NCI-H2171 treated with DMSO at 0.1 percent for 48 hours (cell line): Measurements from ENCODE around the gene CUL7.
"Not testable (repeated sequence)": the region's sequence is repeated elsewhere in the genome, so short reads cannot be mapped to it uniquely, and the experiment has no call there.

Source experiments
- DNase-seq: peaks from one replicate; lab custom pipeline; 2025; lab: John Stamatoyannopoulos, UW

Gene CUL7

GRCh38 chr6:43053545-43054205 is at the start of gene CUL7:
Gene CUL7, minus strand, starts transcription at chr6:43053851. Its CDS starts 1,063 bp downstream, at chr6:43052788.
- peak; percentile 97 for DNase-seq

DNA sequence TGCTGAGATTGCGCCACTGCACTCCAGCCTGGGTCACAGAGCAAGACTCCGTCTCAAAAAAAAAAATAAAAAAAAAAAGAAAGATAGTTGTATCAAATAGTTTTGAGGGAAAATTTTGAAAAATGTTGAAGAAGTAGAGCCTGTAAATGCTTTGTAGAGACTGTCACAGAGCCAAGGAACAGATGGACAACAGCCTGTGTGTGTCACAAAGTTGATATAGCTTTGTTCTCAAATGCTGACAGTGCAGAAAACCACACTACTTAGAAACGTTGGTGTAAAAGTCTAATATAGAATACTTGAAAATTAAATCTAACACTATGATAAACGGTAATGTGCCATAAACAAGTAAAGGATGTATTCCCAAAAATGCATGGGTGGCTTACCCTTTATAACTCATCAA is 47.8 kb upstream of the CUL7 start:
- DNase-seq: peak; percentile 7

GRCh38 chr6:43097502-43097901 is 43.9 kb upstream of the CUL7 start:
- no peak for DNase-seq

DNA sequence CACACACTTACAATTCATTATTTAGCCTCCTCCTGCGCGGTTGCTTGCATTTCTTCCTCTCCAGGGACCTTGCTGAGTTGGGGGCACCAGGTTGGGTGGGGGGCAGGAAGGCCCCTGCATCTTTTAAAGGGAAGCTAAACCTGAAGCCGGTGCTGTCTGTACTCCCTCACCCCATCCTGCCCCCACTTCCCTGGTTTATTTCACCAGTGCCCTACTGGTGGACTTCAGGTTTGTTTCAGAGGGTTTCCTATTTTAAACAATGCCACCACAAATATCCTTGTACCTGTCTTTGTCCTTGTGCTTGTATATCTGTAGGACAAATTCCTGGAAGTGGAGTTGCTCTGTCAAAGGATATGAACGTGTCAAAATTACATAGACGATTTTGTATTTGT is 43.4 kb upstream of the CUL7 start:
- DNase-seq: no peak

GRCh38 chr6:43096451-43097097 is 42.9 kb upstream of the CUL7 start:
- no peak for DNase-seq

GRCh38 chr6:43095939-43096338 is 42.3 kb upstream of the CUL7 start:
- DNase-seq: no peak

DNA sequence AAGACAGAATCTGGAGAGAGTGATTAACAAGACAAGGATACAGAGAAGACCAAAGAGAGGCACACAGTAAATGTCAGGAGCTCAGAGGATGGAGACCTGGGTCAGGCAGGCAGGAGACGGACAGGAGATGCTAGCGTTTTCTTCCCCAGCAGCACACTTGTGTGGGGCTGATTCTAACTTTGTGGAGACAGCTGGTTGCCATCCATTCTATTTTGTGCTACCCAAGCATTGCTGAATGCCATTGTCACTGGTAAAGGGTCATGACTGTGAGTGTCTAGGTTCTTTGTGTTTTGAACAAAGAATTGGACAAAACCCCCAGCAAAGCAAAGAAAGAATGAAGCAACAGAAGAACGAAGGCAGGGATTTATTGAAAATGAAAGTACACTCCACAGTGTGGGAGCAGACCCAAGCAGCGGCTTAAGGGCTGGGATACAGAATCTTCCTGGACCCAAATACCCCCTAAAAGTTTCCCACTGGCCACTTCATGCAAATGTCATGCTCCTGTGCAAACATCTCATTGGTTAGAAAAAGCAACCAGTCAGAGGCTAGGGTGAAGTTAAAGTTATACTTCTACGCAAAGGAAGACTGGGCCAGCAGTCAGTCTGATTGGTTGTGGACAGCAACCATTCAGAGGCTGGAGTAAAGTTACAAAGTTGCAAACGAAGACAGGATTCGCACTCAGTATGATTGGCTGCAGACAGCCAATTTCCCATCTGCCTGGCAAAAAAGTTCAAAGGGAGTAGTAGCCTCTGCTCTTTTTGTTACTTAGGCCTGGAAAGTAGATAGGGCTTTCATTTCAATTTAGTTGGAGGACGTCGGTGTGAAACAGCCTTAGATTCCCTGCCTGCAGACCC is 40.0 kb upstream of the CUL7 start:
- no peak for DNase-seq

GRCh38 chr6:43092635-43093034 is 39.0 kb upstream of the CUL7 start:
- DNase-seq: no peak

DNA sequence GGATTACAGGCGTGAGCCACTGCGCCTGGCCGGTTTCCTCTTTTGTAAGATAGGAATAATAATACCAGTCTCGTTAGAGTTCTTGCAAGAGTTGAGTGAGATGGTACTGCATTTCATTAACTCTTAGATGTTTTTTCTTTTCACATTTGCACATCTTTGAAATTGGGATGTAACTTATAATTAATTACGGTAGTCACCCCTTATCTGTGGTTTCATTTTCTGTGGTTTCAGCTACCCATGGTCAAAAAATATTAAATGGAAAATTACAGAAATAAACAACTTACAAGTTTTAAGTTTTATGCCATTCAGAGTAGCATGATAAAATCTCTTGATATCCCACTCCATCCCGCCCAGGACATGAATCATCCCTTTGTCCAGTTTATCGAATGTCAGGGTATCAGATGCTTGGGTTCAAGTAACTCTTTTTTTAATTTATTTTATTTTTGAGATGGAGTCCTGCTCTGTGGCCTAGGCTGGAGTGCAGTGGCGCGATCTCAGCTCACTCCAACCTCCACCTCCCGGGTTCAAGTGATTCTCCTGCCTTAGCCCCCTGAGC is 37.9 kb upstream of the CUL7 start:
- DNase-seq: no peak

GRCh38 chr6:43091020-43091419 is 37.4 kb upstream of the CUL7 start:
- no peak for DNase-seq

DNA sequence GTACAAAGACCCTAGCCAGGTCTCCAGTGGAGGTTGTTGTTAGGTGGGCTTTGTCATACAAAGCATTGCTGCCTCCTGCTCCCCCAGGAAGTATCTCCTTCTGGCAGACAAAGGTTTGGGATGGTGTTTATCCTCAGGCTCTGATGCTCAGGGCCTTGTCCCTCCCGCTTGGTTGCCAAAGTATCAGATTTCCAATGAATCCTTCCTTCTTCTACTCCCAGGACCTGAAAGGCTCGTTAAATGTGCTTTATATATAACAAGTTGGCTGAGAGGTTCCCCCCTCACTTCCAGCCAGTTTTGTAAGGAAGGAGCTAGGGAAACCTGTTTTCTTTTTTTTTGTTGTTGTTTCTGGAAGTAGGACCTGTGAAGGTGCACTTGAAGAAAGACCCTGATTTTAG is 36.9 kb upstream of the CUL7 start:
- peak; percentile 35 for DNase-seq

DNA sequence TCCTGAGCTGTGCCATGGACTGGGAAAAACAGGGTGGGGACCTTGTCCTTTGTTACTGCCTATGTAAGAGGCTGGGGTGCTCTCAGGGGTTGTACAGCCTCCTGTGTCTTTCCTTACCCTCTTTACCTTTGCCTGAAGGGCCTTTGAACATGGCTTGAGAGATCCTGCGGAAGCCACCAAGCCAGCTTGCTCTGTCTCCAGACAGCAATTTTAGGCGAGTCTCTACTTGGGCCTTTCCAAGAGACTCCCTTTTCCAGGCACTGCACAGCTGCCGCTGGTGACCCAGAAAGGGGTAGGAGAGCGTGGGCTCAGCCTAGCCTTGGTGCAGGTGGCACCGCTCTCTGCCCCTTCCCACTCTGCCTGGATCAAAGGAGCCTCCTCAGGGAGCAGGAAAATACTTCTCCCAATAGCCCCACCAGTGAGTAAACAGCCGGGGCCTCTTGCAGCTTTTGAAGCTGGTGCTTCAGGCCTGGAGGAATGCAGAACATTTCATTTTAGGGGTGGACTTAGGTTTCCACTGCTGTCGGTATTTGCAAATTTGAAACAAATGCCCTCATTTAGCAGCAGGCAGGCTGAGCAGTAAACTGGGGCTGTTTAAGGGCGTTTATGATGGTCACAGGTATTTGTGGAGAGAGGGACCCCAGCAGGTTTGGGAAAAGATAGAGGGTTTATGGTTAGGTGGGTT is 36.4 kb upstream of the CUL7 start:
- DNase-seq: peak; percentile 26

DNA sequence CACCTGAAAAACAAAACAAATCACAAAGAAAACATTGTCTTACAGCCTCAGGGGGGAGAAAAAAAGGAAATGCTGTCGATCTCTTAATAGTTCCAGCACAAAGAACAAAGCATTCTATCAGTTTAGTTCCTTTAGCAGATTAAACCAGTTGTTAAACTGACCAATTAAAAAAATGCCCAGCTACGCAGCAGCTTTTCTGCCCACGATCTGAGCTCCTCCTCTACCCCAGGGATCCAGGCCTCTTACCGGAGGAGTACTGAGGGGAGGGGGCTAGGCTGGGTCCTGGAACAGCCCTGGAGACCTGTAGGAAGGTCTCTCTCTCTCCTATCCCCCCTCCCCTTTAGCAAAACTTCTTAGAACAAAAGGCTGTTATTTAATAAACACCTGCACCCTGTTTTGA is 35.8 kb upstream of the CUL7 start:
- no peak for DNase-seq

GRCh38 chr6:43088654-43089056 is 35.0 kb upstream of the CUL7 start:
- DNase-seq: no peak

- no peak for DNase-seq
These were observed 32.5 kb upstream of the CUL7 start for GRCh38 chr6:43086022-43086658.

DNA sequence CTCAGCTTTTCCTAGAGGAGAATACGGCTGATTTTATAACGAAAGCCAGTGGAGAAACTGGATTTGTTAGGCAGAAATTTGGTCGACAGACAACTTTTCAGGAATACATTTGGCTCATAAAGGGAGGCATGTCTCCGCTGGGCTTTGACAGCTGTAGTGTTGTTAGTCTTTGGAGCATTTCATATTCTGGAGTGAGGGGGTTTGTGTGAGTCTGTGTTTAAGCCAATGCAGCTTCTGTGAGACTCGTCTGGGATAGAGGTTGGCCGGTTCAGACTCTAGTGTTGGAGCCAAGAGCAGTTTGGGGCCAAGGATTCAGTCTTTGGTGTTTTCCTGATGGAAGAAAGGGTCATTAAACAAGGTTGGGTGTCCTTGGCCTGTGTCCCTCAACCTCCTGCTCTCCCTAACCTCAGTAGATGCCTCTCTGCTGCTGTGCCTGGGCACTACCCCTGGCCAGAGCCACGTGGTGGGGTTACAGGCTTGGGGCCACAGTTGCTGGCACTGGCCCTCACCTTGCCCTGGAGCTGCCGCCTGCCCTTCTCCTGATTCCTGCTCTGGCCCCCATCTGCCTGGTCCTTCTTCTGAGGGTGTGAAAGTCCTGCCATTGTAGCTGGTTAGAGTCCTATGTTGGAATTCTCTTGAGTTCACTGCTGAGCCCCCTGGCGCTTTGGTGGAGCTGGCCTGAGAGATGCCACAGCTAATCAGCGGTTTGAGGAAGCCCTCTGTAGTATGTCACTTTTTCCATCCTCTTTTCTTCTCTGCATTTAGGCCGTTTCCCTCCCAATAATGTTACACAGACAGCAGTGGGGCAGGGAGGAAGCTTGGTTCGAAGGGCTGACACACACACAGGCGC is 29.4 kb upstream of the CUL7 start:
- DNase-seq: no peak

DNA sequence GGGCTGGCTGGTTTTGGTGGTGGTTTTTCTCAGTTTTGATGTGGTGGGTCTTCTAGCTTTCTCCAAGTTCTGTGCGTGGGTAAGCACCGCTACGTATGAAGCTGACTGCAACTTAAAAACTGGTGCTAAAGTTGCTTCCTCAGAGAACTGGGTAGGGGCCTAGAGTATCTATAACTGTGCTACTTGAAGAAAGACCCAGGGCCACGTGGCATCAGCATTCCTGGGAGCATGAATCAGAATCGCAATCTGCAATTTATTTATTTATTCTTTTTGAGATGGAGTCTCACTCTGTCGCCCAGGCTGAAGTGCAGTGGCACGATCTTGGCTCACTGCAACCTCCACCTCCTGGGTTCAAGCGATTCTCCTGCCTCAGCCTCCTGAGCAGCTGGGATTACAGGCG is 28.3 kb upstream of the CUL7 start:
- DNase-seq: not testable (repeated sequence)

GRCh38 chr6:43081043-43081442 is 27.4 kb upstream of the CUL7 start:
- no peak for DNase-seq

DNA sequence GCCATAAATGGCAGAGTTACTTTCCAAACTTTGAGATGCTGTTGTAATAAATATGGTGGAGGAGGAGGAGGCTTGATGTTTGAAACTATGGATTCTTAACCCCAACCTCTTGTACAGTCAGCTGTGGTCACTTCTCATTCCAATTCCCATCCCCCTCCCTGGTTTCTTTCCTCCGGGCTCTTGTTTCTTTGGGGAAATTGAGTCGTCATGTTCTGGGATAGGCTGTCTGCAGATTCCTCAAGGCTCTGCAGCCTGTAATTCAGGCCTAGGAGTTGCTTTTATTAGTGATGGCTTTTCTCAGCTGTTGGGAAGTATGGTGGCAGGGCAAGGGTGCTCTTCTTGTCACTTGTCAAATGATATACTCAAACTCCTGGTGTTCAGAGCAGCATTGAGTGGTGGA is 25.0 kb upstream of the CUL7 start:
- no peak for DNase-seq

- no peak for DNase-seq
These were observed 24.4 kb upstream of the CUL7 start for GRCh38 chr6:43077981-43078511.
